HCT116 (cell line): ENCODE results near the gene ZNF121. TPM values are rescaled to one million over a fixed set of nuclear protein-coding genes. Genes with fewer than 3 reads are reported as not detected.
"Not testable (repeated sequence)": the region's sequence is repeated elsewhere in the genome, so short reads cannot be mapped to it uniquely, and the experiment has no call there.

Experiments used
- ATAC-seq: fragments of 200-7000 bp; cut with Tn5 transposase; 2 replicates; pipeline ENCODE4 v1.9.1; 2020; ENCODE audit warnings: mild to moderate bottlenecking, moderate library complexity
- BruUV-seq: library from RNA; stranded (reverse); fragments of 400-500 nt; replicated peaks from 2 replicates; lab custom pipeline; 2021; lab: Mats Ljungman, UMichigan
- CTCF ChIA-PET: fragments of 300-600 bp; sonication (Branson Sonifier 250); formaldehyde crosslinking; loops from one replicate; lab custom pipeline; 2021; ENCODE audit warnings: antibody characterized with exemption; lab: Charles Lee
- POLR2A ChIA-PET: fragments of 300-600, 350-600 bp; sonication (Branson Sonifier 250); formaldehyde crosslinking; loops from one replicate; lab custom pipeline; 2021; ENCODE audit warnings: antibody characterized with exemption; lab: Charles Lee
- RAD21 ChIA-PET, 2 experiments: fragments of 300-600 bp; sonication (Branson Sonifier 250); formaldehyde crosslinking; loops; one replicate each; lab custom pipeline; 2023; ENCODE audit warnings: low total read pairs in 2 of 2; ENCODE audit not compliant: uncharacterized antibody in 2 of 2, unreplicated experiment in 2 of 2, low non-redundant PET in 1 of 2; lab: Charles Lee
- DNase-seq: peaks from one replicate; pipeline ENCODE4 v3.0.0-alpha.2; 2010; ENCODE audit warnings: low read depth, low spot score
- H2AFZ ChIP-seq: fragments of 200-600 bp; shearing (Covaris generic), sonication (generic); 2 replicates; pipeline ENCODE4 v1.6.1; 2017; ENCODE audit warnings: low read depth, mixed run types, mixed read lengths, antibody characterized with exemption, low read length; ENCODE audit not compliant: poor library complexity, severe bottlenecking
- H3K27ac ChIP-seq: 2 replicates; pipeline ENCODE4 v1.5.1; 2012; ENCODE audit warnings: low read depth, low read length
- H3K27me3 ChIP-seq: fragments of 200-600 bp; sonication (generic); 2 replicates; pipeline ENCODE4 v1.6.1; 2016; ENCODE audit warnings: mixed run types, low read length, mixed read lengths; ENCODE audit not compliant: insufficient read depth
- H3K36me3 ChIP-seq, 2 experiments: fragments of 200-500 bp in 1 of 2; fragments of 200-600 bp in 1 of 2; sonication (Bioruptor generic) in 1 of 2; sonication (generic) in 1 of 2; 2 replicates each; pipeline versions ENCODE4 v1.5.1 to v1.6.1; 2014 to 2016; ENCODE audit warnings: low read length in 2 of 2, inconsistent platforms in 1 of 2, mixed read lengths in 1 of 2, mixed run types in 1 of 2; ENCODE audit not compliant: insufficient read depth in 2 of 2, control insufficient read depth in 1 of 2
- H3K4me1 ChIP-seq, 2 experiments: fragments of 200-600 bp in 1 of 2; sonication (generic) in 1 of 2; 2 replicates each; pipeline versions ENCODE4 v1.5.1 to v1.6.1; 2012 to 2017; ENCODE audit warnings: low read length in 2 of 2, inconsistent platforms in 1 of 2, mild to moderate bottlenecking in 1 of 2, mixed read lengths in 1 of 2, mixed run types in 1 of 2, moderate library complexity in 1 of 2; ENCODE audit not compliant: insufficient read depth in 2 of 2, control insufficient read depth in 1 of 2
- H3K4me2 ChIP-seq: fragments of 200-600 bp; sonication (generic); 2 replicates; pipeline ENCODE4 v1.6.1; 2017; ENCODE audit warnings: mixed run types, low read length, mixed read lengths
- H3K4me3 ChIP-seq, 2 experiments: fragments of 200-600 bp in 1 of 2; sonication (generic) in 1 of 2; replicated peaks in 1 of 2; 2 replicates each; pipeline ENCODE4 v1.5.1; 2011 to 2016; ENCODE audit warnings: low read length in 2 of 2, control low read depth in 1 of 2, low read depth in 1 of 2, mild to moderate bottlenecking in 1 of 2, mixed read lengths in 1 of 2, mixed run types in 1 of 2
- H3K79me2 ChIP-seq: fragments of 200-600 bp; sonication (generic); 2 replicates; pipeline ENCODE4 v1.6.1; 2017; ENCODE audit warnings: mild to moderate bottlenecking, mixed run types, low read length, moderate library complexity, mixed read lengths; ENCODE audit not compliant: insufficient read depth
- H3K9ac ChIP-seq: fragments of 200-600 bp; sonication (generic); 2 replicates; pipeline ENCODE4 v1.6.1; 2016; ENCODE audit warnings: low read length, mixed read lengths
- H3K9me2 ChIP-seq: fragments of 200-600 bp; sonication (generic), shearing (Covaris generic); 2 replicates; pipeline ENCODE4 v1.6.1; 2017; ENCODE audit warnings: mixed run types, mild to moderate bottlenecking, moderate library complexity; ENCODE audit not compliant: insufficient read depth
- H3K9me3 ChIP-seq, 2 experiments: fragments of 200-500 bp in 1 of 2; fragments of 200-600 bp in 1 of 2; sonication (Bioruptor generic) in 1 of 2; sonication (generic) in 1 of 2; 2 replicates each; pipeline ENCODE4 v1.6.1; 2014 to 2017; ENCODE audit warnings: low read length in 2 of 2, mixed read lengths in 2 of 2, inconsistent platforms in 1 of 2, low read depth in 1 of 2, mild to moderate bottlenecking in 1 of 2, mixed run types in 1 of 2, moderate library complexity in 1 of 2; ENCODE audit not compliant: control insufficient read depth in 1 of 2, insufficient read depth in 1 of 2
- H4K20me1 ChIP-seq: fragments of 200-600 bp; sonication (generic), shearing (Covaris generic); 2 replicates; pipeline ENCODE4 v1.6.1; 2017; ENCODE audit warnings: mixed run types, mild to moderate bottlenecking, moderate library complexity; ENCODE audit not compliant: insufficient read depth
- intact Hi-C: fragments of 100-400 bp; cut with micrococcal nuclease; formaldehyde crosslinking; loops from 2 replicates; pipeline ENCODE4 v1.10.0; 2022
- total RNA-seq: library from RNA; stranded (reverse); gene quantifications from one replicate; pipeline ENCODE4 v1.2.1, GENCODE V29; 2021; ENCODE audit not compliant: unreplicated experiment

The ZNF121 gene
- total RNA-seq, 1 experiment from 2014 or later, result 80.9 TPM

- H2AFZ ChIP-seq, H3K9me3 ChIP-seq, H3K27ac ChIP-seq, RAD21 ChIA-PET, H3K36me3 ChIP-seq, H3K4me1 ChIP-seq, H3K4me3 ChIP-seq, H3K27me3 ChIP-seq, H3K79me2 ChIP-seq, H3K4me2 ChIP-seq, DNase-seq, BruUV-seq, H3K9ac ChIP-seq, CTCF ChIA-PET, POLR2A ChIA-PET, H4K20me1 ChIP-seq, H3K9me2 ChIP-seq, intact Hi-C loops, ATAC-seq: not testable (repeated sequence)
Observed at GRCh38 chr19:9539921-9540320, 44.4 kb downstream of the ZNF121 start.

DNA sequence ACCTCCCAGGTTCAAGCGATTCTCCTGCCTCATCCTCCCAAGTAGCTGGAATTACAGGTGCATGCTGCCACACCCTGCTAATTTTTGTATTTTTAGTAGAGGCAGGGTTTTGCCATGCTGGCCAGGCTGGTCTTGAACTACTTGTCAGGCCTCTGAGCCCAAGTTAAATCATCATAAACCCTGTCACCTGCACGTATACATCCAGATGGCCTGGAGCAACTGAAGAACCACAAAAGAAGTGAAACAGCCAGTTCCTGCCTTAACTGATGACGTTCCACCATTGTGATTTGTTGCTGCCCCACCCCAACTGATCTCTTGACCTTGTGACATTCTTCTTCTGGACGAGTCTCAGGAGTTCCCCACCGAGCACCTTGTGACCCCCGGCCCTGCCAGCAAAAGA lies 45.1 kb downstream of the ZNF121 start:
- H3K9ac ChIP-seq, POLR2A ChIA-PET, H3K4me3 ChIP-seq, H3K9me3 ChIP-seq, H3K9me2 ChIP-seq, RAD21 ChIA-PET, H4K20me1 ChIP-seq, H2AFZ ChIP-seq, H3K79me2 ChIP-seq, H3K27ac ChIP-seq, CTCF ChIA-PET, BruUV-seq, intact Hi-C loops, H3K4me1 ChIP-seq, H3K36me3 ChIP-seq, DNase-seq, ATAC-seq, H3K27me3 ChIP-seq: not testable (repeated sequence)
- H3K4me2 ChIP-seq, result 0 out of 2 replicates have a peak overlapping the region, but pooled peaks have one; percentile 43
